ENCODE results near the gene STMND1. TPM values are rescaled to one million over a fixed set of nuclear protein-coding genes. Genes with fewer than 3 reads are reported as not detected.

STMND1 gene
- total RNA-seq, 4 donors from 2014 or later, result 0.49 TPM; not detected in 3

DNA sequence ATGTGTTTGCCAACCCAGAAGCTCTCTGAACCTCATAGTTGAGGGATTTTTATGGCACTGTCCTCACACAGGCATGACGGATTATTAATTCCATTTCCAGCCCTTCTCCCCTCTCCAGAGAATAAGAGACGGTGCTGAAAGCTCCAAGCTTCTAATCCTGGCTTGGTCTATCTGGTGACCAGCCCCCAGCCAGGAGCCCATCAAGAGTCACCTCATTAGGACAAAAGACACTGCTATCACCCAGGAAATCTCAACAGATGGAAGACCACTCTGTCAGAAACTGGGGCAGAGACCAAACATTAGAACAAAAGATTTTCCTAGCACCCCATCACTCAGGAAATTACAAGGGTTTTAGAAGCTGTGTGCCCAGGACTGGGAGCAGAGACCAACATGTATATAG is 48.2 kb downstream of the STMND1 start:
- Histone ChIP-seq H3K4me1 (no peaks in the 10 kb centered on the region), H3K9me3 (peaks cover 5% of the 10 kb centered on the region), H3K4me3 (no peak overlapping the region), H3K27me3 (no peaks in the 10 kb centered on the region), H3K27ac (no peak overlapping the region), H3K36me3 (no peaks in the 10 kb centered on the region)
- TF ChIP-seq POLR2AphosphoS5 (IDR thresholded peaks at IDR 0.05) (no peak), EP300 (IDR thresholded peaks at IDR 0.05) (no peak), POLR2A (IDR thresholded peaks at IDR 0.05) (no peak)
- TF ChIP-seq, protein P1, sequence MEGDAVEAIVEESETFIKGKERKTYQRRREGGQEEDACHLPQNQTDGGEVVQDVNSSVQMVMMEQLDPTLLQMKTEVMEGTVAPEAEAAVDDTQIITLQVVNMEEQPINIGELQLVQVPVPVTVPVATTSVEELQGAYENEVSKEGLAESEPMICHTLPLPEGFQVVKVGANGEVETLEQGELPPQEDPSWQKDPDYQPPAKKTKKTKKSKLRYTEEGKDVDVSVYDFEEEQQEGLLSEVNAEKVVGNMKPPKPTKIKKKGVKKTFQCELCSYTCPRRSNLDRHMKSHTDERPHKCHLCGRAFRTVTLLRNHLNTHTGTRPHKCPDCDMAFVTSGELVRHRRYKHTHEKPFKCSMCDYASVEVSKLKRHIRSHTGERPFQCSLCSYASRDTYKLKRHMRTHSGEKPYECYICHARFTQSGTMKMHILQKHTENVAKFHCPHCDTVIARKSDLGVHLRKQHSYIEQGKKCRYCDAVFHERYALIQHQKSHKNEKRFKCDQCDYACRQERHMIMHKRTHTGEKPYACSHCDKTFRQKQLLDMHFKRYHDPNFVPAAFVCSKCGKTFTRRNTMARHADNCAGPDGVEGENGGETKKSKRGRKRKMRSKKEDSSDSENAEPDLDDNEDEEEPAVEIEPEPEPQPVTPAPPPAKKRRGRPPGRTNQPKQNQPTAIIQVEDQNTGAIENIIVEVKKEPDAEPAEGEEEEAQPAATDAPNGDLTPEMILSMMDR (IDR thresholded peaks at IDR 0.05), result no peak
- 100% methylated on average over 1 of the region's 2 CpGs for WGBS
- no peak for DNase-seq (ENCODE audit: low spot score in 2 of 2)

DNA sequence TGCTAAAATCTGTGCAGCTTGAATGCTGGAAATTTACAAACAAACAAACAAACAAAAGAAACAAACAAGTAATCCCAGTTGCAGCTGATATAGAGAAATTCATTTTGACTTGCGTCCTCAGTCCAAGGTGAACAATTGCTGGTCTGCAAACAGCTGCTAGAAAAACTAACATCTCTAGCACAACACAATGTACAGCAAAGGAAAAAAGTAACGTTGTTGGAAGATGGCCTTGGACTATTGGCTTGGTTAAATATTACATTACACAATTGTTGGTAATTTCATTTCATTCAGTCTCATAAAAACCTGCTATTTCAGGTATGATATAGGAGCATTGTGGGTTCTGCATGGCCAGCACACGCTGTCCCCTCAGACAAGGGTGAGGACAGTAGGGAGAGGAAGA is 50.0 kb downstream of the STMND1 start:
- no peak for DNase-seq (ENCODE audit: low spot score in 2 of 2)
- peaks cover 5% of the 10 kb centered on the region for H3K9me3 ChIP-seq
- TF ChIP-seq EP300 (IDR thresholded peaks at IDR 0.05) (no peak), POLR2A (IDR thresholded peaks at IDR 0.05) (no peak), POLR2AphosphoS5 (IDR thresholded peaks at IDR 0.05) (no peak)
- TF ChIP-seq, protein P1 (IDR thresholded peaks at IDR 0.05), result no peak
- H3K27ac ChIP-seq, result no peak overlapping the region
- no peak overlapping the region for H3K4me3 ChIP-seq
- no peaks in the 10 kb centered on the region for H3K36me3 ChIP-seq
- no peaks in the 10 kb centered on the region for H3K27me3 ChIP-seq
- WGBS, result 90% methylated on average over 3 of the region's 3 CpGs
- no peaks in the 10 kb centered on the region for H3K4me1 ChIP-seq

DNA sequence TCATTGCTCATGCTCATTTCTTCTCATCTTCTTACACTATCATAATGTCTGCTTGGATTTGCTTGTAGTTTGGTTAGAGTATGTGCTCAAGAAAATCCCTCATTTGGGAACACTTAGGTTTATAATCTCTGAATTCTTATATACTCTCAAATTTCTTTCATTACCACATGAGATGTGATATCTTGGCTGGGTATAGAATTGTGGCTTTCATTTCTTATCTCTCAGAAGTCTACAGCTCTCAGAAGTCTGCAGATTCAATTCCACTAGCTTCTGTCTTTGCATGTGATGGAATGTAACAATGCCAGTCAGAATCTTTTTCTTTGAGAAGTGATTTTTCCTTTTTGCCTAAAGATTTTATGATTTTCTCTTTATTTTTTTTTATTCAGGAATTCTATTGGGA is 50.9 kb downstream of the STMND1 start:
- Histone ChIP-seq H3K27me3 (no peaks in the 10 kb centered on the region), H3K4me3 (no peak overlapping the region), H3K27ac (no peak overlapping the region), H3K4me1 (no peaks in the 10 kb centered on the region), H3K36me3 (no peaks in the 10 kb centered on the region), H3K9me3 (peaks cover 5% of the 10 kb centered on the region)
- no peak for DNase-seq (ENCODE audit: low spot score in 2 of 2)
- TF ChIP-seq, protein P1 (IDR thresholded peaks at IDR 0.05), result no peak
- TF ChIP-seq POLR2A (IDR thresholded peaks at IDR 0.05) (no peak), POLR2AphosphoS5 (IDR thresholded peaks at IDR 0.05) (no peak), EP300 (IDR thresholded peaks at IDR 0.05) (no peak)

DNA sequence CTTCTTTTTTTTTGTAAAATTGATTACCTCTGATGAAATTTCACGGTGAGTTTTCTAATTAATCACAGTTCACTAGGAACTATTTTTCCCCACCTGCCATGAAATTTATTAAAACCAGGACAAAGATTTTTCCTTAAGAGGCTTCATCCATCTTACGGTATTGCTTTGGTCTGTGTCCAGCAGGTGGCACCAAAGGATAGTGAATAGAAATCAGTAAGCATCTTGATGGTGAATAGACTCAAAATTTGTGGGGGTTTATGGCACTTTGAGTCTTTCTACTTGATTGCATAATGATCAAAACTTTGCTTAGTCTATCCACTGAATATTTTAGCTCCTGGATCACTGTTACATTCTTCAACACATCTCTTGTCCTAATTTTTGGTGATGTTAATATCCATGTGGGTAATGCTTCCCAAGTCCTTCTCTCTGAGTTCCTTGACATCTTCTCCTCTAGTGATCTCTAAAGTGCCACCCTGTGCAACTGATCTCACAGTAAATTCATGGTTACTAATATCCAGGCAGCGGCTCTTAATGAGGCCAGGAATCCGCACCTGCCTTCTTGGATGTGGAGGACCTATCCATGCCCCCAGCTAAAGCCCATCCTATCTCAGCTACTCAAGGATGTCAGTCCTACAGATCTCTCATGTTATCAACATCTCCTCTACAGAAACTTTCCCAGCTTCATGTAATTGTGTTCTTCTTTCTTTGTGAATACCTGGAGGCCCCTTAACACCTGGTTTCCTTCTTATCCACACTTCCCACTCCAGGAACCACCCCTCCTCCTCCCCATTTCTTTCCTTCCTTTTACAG is 54.5 kb downstream of the STMND1 start:
- H3K4me1 ChIP-seq, result no peaks in the 10 kb centered on the region
- 38% methylated on average over 4 of the region's 4 CpGs for WGBS
- H3K27ac ChIP-seq, result no peak overlapping the region
- H3K36me3 ChIP-seq, result no peaks in the 10 kb centered on the region
- H3K27me3 ChIP-seq, result no peaks in the 10 kb centered on the region
- TF ChIP-seq, protein P1 (IDR thresholded peaks at IDR 0.05), result peak; percentile 55 to 59
- TF ChIP-seq POLR2AphosphoS5 (IDR thresholded peaks at IDR 0.05) (no peak), EP300 (IDR thresholded peaks at IDR 0.05) (no peak), POLR2A (IDR thresholded peaks at IDR 0.05) (no peak)
- peak in 1 of 2 donors; percentile 70 for DNase-seq (ENCODE audit: low spot score in 2 of 2)
- H3K4me3 ChIP-seq, result no peak overlapping the region
- peaks cover 5% of the 10 kb centered on the region for H3K9me3 ChIP-seq

DNA sequence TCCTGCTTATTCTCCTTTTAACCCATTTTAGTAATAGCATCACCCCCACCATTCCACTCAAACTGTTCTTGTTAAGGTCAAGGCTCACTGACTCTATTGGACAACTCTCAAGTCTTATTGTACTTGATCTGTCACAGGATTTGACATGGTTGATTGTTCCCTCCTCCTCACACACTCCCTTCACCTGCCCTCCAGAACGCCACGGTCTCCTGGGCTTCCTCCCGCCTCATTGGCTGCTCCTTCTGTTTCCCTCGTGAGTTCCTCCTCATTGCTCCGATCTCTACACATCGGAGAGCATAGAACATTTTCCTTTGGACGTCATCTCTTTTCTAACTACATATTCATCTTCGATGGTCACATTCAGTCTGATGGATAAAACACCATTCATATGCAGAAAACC is 55.1 kb downstream of the STMND1 start:
- no peak overlapping the region for H3K4me3 ChIP-seq
- no peak overlapping the region for H3K27ac ChIP-seq
- TF ChIP-seq POLR2A (IDR thresholded peaks at IDR 0.05), result no peak
- TF ChIP-seq EP300 (IDR thresholded peaks at IDR 0.05), result no peak
- no peak for TF ChIP-seq POLR2AphosphoS5 (IDR thresholded peaks at IDR 0.05)
- TF ChIP-seq, protein P1 (IDR thresholded peaks at IDR 0.05), result no peak
- 70% methylated on average over 8 of the region's 8 CpGs for WGBS
- no peak for DNase-seq (ENCODE audit: low spot score in 2 of 2)
- no peaks in the 10 kb centered on the region for H3K4me1 ChIP-seq
- H3K27me3 ChIP-seq, result no peaks in the 10 kb centered on the region
- H3K9me3 ChIP-seq, result peaks cover 5% of the 10 kb centered on the region
- no peaks in the 10 kb centered on the region for H3K36me3 ChIP-seq

Measured in suprapubic skin (tissue), 4 donors.